Measurements from ENCODE around the gene POU2AF1. TPM values are rescaled to one million over a fixed set of nuclear protein-coding genes. Genes with fewer than 3 reads are reported as not detected.

POU2AF1 gene
- total and polyA plus RNA-seq, 4 donors, result 0.21 to 2.0 (median 0.83) TPM

GRCh38 chr11:111359223-111360149 is 19.6 kb downstream of the POU2AF1 start:
- H3K9me3 ChIP-seq (ENCODE audit: control insufficient read depth in 4 of 4, low read length in 3 of 4), result no peaks in the 10 kb centered on the region
- peaks cover 8 to 35% (median 14%) of the 10 kb centered on the region in 4 donors for H3K4me1 ChIP-seq (ENCODE audit: control insufficient read depth in 4 of 4, insufficient read depth in 4 of 4, low read length in 3 of 4)
- 70% methylated on average over 7 of the region's 7 CpGs for WGBS
- H3K9ac ChIP-seq (ENCODE audit: low read depth in 1 of 2, low read length in 2 of 2), result no peak overlapping the region
- no peak for TF ChIP-seq RXRA (IDR thresholded peaks at IDR 0.05)
- TF ChIP-seq JUND (IDR thresholded peaks at IDR 0.05), result no peak
- TF ChIP-seq TAF1 (conservative IDR thresholded peaks at IDR 0.05), result no peak
- TF ChIP-seq ZBTB33 (IDR thresholded peaks at IDR 0.05), result no peak
- no peak for TF ChIP-seq FOXA1 (IDR thresholded peaks at IDR 0.05)
- TF ChIP-seq CTCF (IDR thresholded peaks at IDR 0.05; ENCODE audit: low read depth, low read length, missing input control), result peak; percentile 5
- TF ChIP-seq RAD21 (IDR thresholded peaks at IDR 0.05), result peak; percentile 54 to 65
- H3K4me3 ChIP-seq (ENCODE audit: low read depth in 1 of 3, low read length in 3 of 3), result no peak overlapping the region
- no peaks in the 10 kb centered on the region for H3K27me3 ChIP-seq (ENCODE audit: control insufficient read depth in 4 of 4, insufficient read depth in 4 of 4, low read length in 3 of 4)
- H3K36me3 ChIP-seq (ENCODE audit: control insufficient read depth in 4 of 4, insufficient read depth in 3 of 4, low read depth in 1 of 4, low read length in 3 of 4), result no peaks in the 10 kb centered on the region
- H3K27ac ChIP-seq (ENCODE audit: low read depth in 1 of 2, low read length in 2 of 2), result peak overlapping the region; percentile 78 to 91
- DNase-seq (ENCODE audit: low spot score), result no peak

GRCh38 chr11:111358038-111359001 is 20.8 kb downstream of the POU2AF1 start:
- Histone ChIP-seq H3K9me3 (ENCODE audit: control insufficient read depth in 4 of 4, low read length in 3 of 4) (no peaks in the 10 kb centered on the region), H3K27ac (ENCODE audit: low read depth in 1 of 2, low read length in 2 of 2) (no peak overlapping the region), H3K4me1 (ENCODE audit: control insufficient read depth in 4 of 4, insufficient read depth in 4 of 4, low read length in 3 of 4) (peaks cover 8 to 30% (median 14%) of the 10 kb centered on the region in 4 donors), H3K4me3 (ENCODE audit: low read depth in 1 of 3, low read length in 3 of 3) (no peak overlapping the region), H3K27me3 (ENCODE audit: control insufficient read depth in 4 of 4, insufficient read depth in 4 of 4, low read length in 3 of 4) (no peaks in the 10 kb centered on the region), H3K9ac (ENCODE audit: low read depth in 1 of 2, low read length in 2 of 2) (no peak overlapping the region), H3K36me3 (ENCODE audit: control insufficient read depth in 4 of 4, insufficient read depth in 3 of 4, low read depth in 1 of 4, low read length in 3 of 4) (no peaks in the 10 kb centered on the region)
- TF ChIP-seq TAF1 (conservative IDR thresholded peaks at IDR 0.05) (no peak), NR2F2 (IDR thresholded peaks at IDR 0.05) (no peak), RAD21 (IDR thresholded peaks at IDR 0.05) (no peak), ATF3 (IDR thresholded peaks at IDR 0.05) (no peak), EGR1 (IDR thresholded peaks at IDR 0.05; ENCODE audit: low read depth in 2 of 2) (no peak), GABPA (IDR thresholded peaks at IDR 0.05 in 1 of 2, conservative IDR thresholded peaks at IDR 0.05 in 1 of 2) (no peak), HNF4G (IDR thresholded peaks at IDR 0.05) (no peak), FOXA2 (IDR thresholded peaks at IDR 0.05) (no peak), RXRA (IDR thresholded peaks at IDR 0.05) (no peak), CTCF (IDR thresholded peaks at IDR 0.05; ENCODE audit: low read depth, low read length, missing input control) (no peak), ZBTB33 (IDR thresholded peaks at IDR 0.05) (no peak), FOXA1 (IDR thresholded peaks at IDR 0.05) (no peak)
- no peak for DNase-seq (ENCODE audit: low spot score)
- WGBS, result 86% methylated on average over 22 of the region's 22 CpGs

Data from liver (tissue), 9 donors.